HG03025 (cell line): ENCODE data around the gene APOBEC4.
"Not testable (repeated sequence)": the region's sequence is repeated elsewhere in the genome, so short reads cannot be mapped to it uniquely, and the experiment has no call there.

Source experiments
- ATAC-seq: cut with Tn5 transposase; IDR thresholded peaks from one replicate; pipeline ENCODE4 v1.9.1; 2021; ENCODE audit warnings: mild to moderate bottlenecking, moderate library complexity; ENCODE audit not compliant: unreplicated experiment, low FRiP score

The APOBEC4 gene

GRCh38 chr1:183652547-183653461 lies at the start of gene APOBEC4:
Gene APOBEC4 (minus strand): TSS chr1:183653316. CDS start chr1:183648781, 4,535 bp downstream.
- ATAC-seq = no peak

- no peak for ATAC-seq
Observed at GRCh38 chr1:183702813-183703198, 49.7 kb upstream of the APOBEC4 start.

GRCh38 chr1:183702087-183702812 lies 49.1 kb upstream of the APOBEC4 start:
- ATAC-seq = no peak

- no peak for ATAC-seq
Observed at GRCh38 chr1:183699616-183700160, 46.6 kb upstream of the APOBEC4 start.

GRCh38 chr1:183697814-183698590 lies 44.9 kb upstream of the APOBEC4 start:
- no peak for ATAC-seq

- ATAC-seq = no peak
Observed at GRCh38 chr1:183696981-183697380, 43.9 kb upstream of the APOBEC4 start.

- no peak for ATAC-seq
Observed at GRCh38 chr1:183694755-183695154, 41.6 kb upstream of the APOBEC4 start.

GRCh38 chr1:183694066-183694465 lies 41.0 kb upstream of the APOBEC4 start:
- ATAC-seq = no peak

GRCh38 chr1:183693521-183693920 lies 40.4 kb upstream of the APOBEC4 start:
- ATAC-seq = no peak

GRCh38 chr1:183689762-183690204 lies 36.7 kb upstream of the APOBEC4 start:
- ATAC-seq = no peak

- no peak for ATAC-seq
Observed at GRCh38 chr1:183688341-183689060, 35.4 kb upstream of the APOBEC4 start.

GRCh38 chr1:183687546-183688304 lies 34.6 kb upstream of the APOBEC4 start:
- no peak for ATAC-seq

GRCh38 chr1:183686229-183686628 lies 33.1 kb upstream of the APOBEC4 start:
- ATAC-seq = no peak

- ATAC-seq = no peak
Observed at GRCh38 chr1:183685112-183685713, 32.1 kb upstream of the APOBEC4 start.

GRCh38 chr1:183679363-183679762 lies 26.2 kb upstream of the APOBEC4 start:
- not testable (repeated sequence) for ATAC-seq

GRCh38 chr1:183678819-183679218 lies 25.7 kb upstream of the APOBEC4 start:
- no peak for ATAC-seq

- no peak for ATAC-seq
Observed at GRCh38 chr1:183676586-183677189, 23.6 kb upstream of the APOBEC4 start.

GRCh38 chr1:183675883-183676585 lies 22.9 kb upstream of the APOBEC4 start:
- no peak for ATAC-seq
